Measurements from ENCODE around the gene MRPL11. TPM values are rescaled to one million over a fixed set of nuclear protein-coding genes. Genes with fewer than 3 reads are reported as not detected.

Gene MRPL11
- total RNA-seq, 3 donors from 2014 or later (not counting 1 experiment from before 2014, with no cell fraction given) = 20.7 to 24.2 (median 23.9) TPM

GRCh38 chr11:66418986-66419308, 19.7 kb downstream of the MRPL11 start:
- Mint-ChIP-seq H3K36me3 (no peaks in the 10 kb centered on the region), H3K9me3 (peaks cover 0 to 4% of the 10 kb centered on the region in 2 donors), H3K27ac (peak overlapping the region in 1 of 2 donors; percentile 71), H3K4me1 (peaks cover 6% of the 10 kb centered on the region in 2 donors), H3K27me3 (ENCODE audit: low read depth in 2 of 2) (peaks cover 38 to 47% of the 10 kb centered on the region in 2 donors), H3K4me3 (peak overlapping the region; percentile 47)
- peaks cover 25% of the 10 kb centered on the region for H3K27me3 ChIP-seq (ENCODE audit: control insufficient read depth, insufficient read depth, low read length)
- no peak overlapping the region for H3K4me3 ChIP-seq (ENCODE audit: low read length)
- ATAC-seq = no peak
- H3K36me3 ChIP-seq (ENCODE audit: control insufficient read depth, insufficient read depth, low read length) = no peaks in the 10 kb centered on the region
- no peak for DNase-seq
- TF ChIP-seq CTCF (IDR thresholded peaks at IDR 0.05) = no peak
- intact Hi-C loops (cut with micrococcal nuclease) = no loop called here
- WGBS (ENCODE audit: insufficient coverage) = 66% methylated on average over 3 of the region's 3 CpGs
- no peak overlapping the region for H3K27ac ChIP-seq (ENCODE audit: low read length)
- peaks cover 5% of the 10 kb centered on the region for H3K9me3 ChIP-seq (ENCODE audit: control insufficient read depth, insufficient read depth, low read length)
- peaks cover 11% of the 10 kb centered on the region for H3K4me1 ChIP-seq (ENCODE audit: control insufficient read depth, insufficient read depth, low read length)

GRCh38 chr11:66418168-66418985, 20.3 kb downstream of the MRPL11 start:
- intact Hi-C loops (cut with micrococcal nuclease) = no loop called here
- Mint-ChIP-seq H3K4me3 (peak overlapping the region; percentile 47), H3K27me3 (ENCODE audit: low read depth in 2 of 2) (peaks cover 38 to 47% of the 10 kb centered on the region in 2 donors), H3K27ac (peak overlapping the region in 1 of 2 donors; percentile 71), H3K36me3 (no peaks in the 10 kb centered on the region), H3K9me3 (peaks cover 0 to 4% of the 10 kb centered on the region in 2 donors), H3K4me1 (peaks cover 6% of the 10 kb centered on the region in 2 donors)
- Histone ChIP-seq H3K4me1 (ENCODE audit: control insufficient read depth, insufficient read depth, low read length) (peaks cover 11% of the 10 kb centered on the region), H3K27me3 (ENCODE audit: control insufficient read depth, insufficient read depth, low read length) (peaks cover 25% of the 10 kb centered on the region), H3K4me3 (ENCODE audit: low read length) (no peak overlapping the region), H3K9me3 (ENCODE audit: control insufficient read depth, insufficient read depth, low read length) (peaks cover 5% of the 10 kb centered on the region), H3K27ac (ENCODE audit: low read length) (no peak overlapping the region), H3K36me3 (ENCODE audit: control insufficient read depth, insufficient read depth, low read length) (no peaks in the 10 kb centered on the region)
- WGBS (ENCODE audit: insufficient coverage) = 8% methylated on average over 16 of the region's 16 CpGs
- no peak for TF ChIP-seq CTCF (IDR thresholded peaks at IDR 0.05)
- DNase-seq (peak; percentile 51 to 76), ATAC-seq (peak in 2 of 3 donors; percentile 28)

- H3K9me3 ChIP-seq (ENCODE audit: control insufficient read depth, insufficient read depth, low read length) = peaks cover 5% of the 10 kb centered on the region
- H3K27me3 ChIP-seq (ENCODE audit: control insufficient read depth, insufficient read depth, low read length) = peaks cover 25% of the 10 kb centered on the region
- DNase-seq = no peak
- 59% methylated on average over 5 of the region's 11 CpGs for WGBS (ENCODE audit: insufficient coverage)
- no peaks in the 10 kb centered on the region for H3K36me3 ChIP-seq (ENCODE audit: control insufficient read depth, insufficient read depth, low read length)
- no peak overlapping the region for H3K4me3 Mint-ChIP-seq
- TF ChIP-seq CTCF (IDR thresholded peaks at IDR 0.05) = no peak
- no peak overlapping the region for H3K27ac Mint-ChIP-seq
- H3K27me3 Mint-ChIP-seq (ENCODE audit: low read depth in 2 of 2) = peaks cover 41 to 57% of the 10 kb centered on the region in 2 donors
- peaks cover 0 to 4% of the 10 kb centered on the region in 2 donors for H3K9me3 Mint-ChIP-seq
- H3K4me1 ChIP-seq (ENCODE audit: control insufficient read depth, insufficient read depth, low read length) = peaks cover 11% of the 10 kb centered on the region
- peaks cover 6% of the 10 kb centered on the region in 2 donors for H3K4me1 Mint-ChIP-seq
- intact Hi-C loops (cut with micrococcal nuclease) = no loop called here
- H3K4me3 ChIP-seq (ENCODE audit: low read length) = no peak overlapping the region
- H3K36me3 Mint-ChIP-seq = no peaks in the 10 kb centered on the region
- ATAC-seq = no peak
- no peak overlapping the region for H3K27ac ChIP-seq (ENCODE audit: low read length)
Observed at GRCh38 chr11:66417000-66417399, 21.6 kb downstream of the MRPL11 start.

All from natural killer cell (primary cell).